ENCODE results near the gene NGEF.

NGEF gene

GRCh38 chr2:233051241-233052149 lies 38.4 kb upstream of the NGEF start:
- Histone ChIP-seq H3K9me3 (ENCODE audit: low read length) (no peaks in the 10 kb centered on the region), H2AFZ (ENCODE audit: low read length) (no peak overlapping the region), H3K9ac (ENCODE audit: low read length) (no peak overlapping the region), H3K36me3 (ENCODE audit: insufficient read depth, low read length) (no peaks in the 10 kb centered on the region), H3K27me3 (ENCODE audit: insufficient read depth, low read length) (peaks cover 3% of the 10 kb centered on the region; the same call in 1 of the 2 replicates), H3K4me1 (ENCODE audit: insufficient read depth, low read length, severe bottlenecking) (peaks cover 6% of the 10 kb centered on the region), H4K20me1 (ENCODE audit: insufficient read depth, low read length) (no peaks in the 10 kb centered on the region), H3K4me2 (ENCODE audit: low read length) (no peak overlapping the region), H3K27ac (ENCODE audit: low read depth, low read length, poor library complexity, severe bottlenecking) (no peak overlapping the region), H3F3A (ENCODE audit: insufficient read depth, low read length) (no peaks in the 10 kb centered on the region), H3K4me3 (ENCODE audit: low read depth, low read length, poor library complexity, severe bottlenecking) (no peak overlapping the region), H3K9me2 (ENCODE audit: low read depth, low read length) (no peaks in the 10 kb centered on the region), H3K79me2 (ENCODE audit: insufficient read depth, low read length) (no peaks in the 10 kb centered on the region)
- no peak for TF ChIP-seq EZH2 (IDR thresholded peaks at IDR 0.05; ENCODE audit: borderline replicate concordance, low read length)
- no peak for TF ChIP-seq CTCF (IDR thresholded peaks at IDR 0.05; ENCODE audit: low read length)

GRCh38 chr2:233049194-233049761 lies 36.2 kb upstream of the NGEF start:
- H3K27me3 ChIP-seq (ENCODE audit: insufficient read depth, low read length): peaks cover 3% of the 10 kb centered on the region; the same call in 1 of the 2 replicates
- H3K4me2 ChIP-seq (ENCODE audit: low read length): no peak overlapping the region

More at GRCh38 chr2:233049194-233049761, 36.2 kb upstream of the NGEF start:
- H3K9me2 ChIP-seq (ENCODE audit: low read depth, low read length): no peaks in the 10 kb centered on the region
- TF ChIP-seq CTCF (IDR thresholded peaks at IDR 0.05; ENCODE audit: low read length): peak; percentile 16; the same call in 1 of the 2 replicates
- no peak for TF ChIP-seq EZH2 (IDR thresholded peaks at IDR 0.05; ENCODE audit: borderline replicate concordance, low read length)
- no peaks in the 10 kb centered on the region for H3K36me3 ChIP-seq (ENCODE audit: insufficient read depth, low read length)
- H4K20me1 ChIP-seq (ENCODE audit: insufficient read depth, low read length): no peaks in the 10 kb centered on the region
- H3K9ac ChIP-seq (ENCODE audit: low read length): no peak overlapping the region
- H2AFZ ChIP-seq (ENCODE audit: low read length): no peak overlapping the region
- no peak overlapping the region for H3K4me3 ChIP-seq (ENCODE audit: low read depth, low read length, poor library complexity, severe bottlenecking)
- H3K79me2 ChIP-seq (ENCODE audit: insufficient read depth, low read length): no peaks in the 10 kb centered on the region
- H3K9me3 ChIP-seq (ENCODE audit: low read length): no peaks in the 10 kb centered on the region
- no peaks in the 10 kb centered on the region for H3F3A ChIP-seq (ENCODE audit: insufficient read depth, low read length)
- H3K4me1 ChIP-seq (ENCODE audit: insufficient read depth, low read length, severe bottlenecking): peaks cover 6% of the 10 kb centered on the region
- H3K27ac ChIP-seq (ENCODE audit: low read depth, low read length, poor library complexity, severe bottlenecking): no peak overlapping the region

Data from OCI-LY1 (cell line).